Measurements from ENCODE around the gene UBA1.

GRCh38 chrX:47218280-47218919 is 24.8 kb downstream of the UBA1 start, which contains the start of gene CDK16:
- TF ChIP-seq CTCF (IDR thresholded peaks at IDR 0.05) (no peak), POLR2A (IDR thresholded peaks at IDR 0.05; ENCODE audit: low read depth) (peak; percentile 83)

Measured in esophagus muscularis mucosa (tissue), 3 donors.